DND-41 (cell line): ENCODE results near the gene NPTN.

Source experiments
- EZH2 ChIP-seq: IDR thresholded peaks from 3 replicates; pipeline ENCODE4 v1.6.1; 2012; ENCODE audit warnings: borderline replicate concordance, low read depth, mild to moderate bottlenecking, moderate library complexity, low read length, inconsistent platforms; ENCODE audit not compliant: severe bottlenecking
- TF ChIP-seq, protein P1 (sequence below): IDR thresholded peaks from 2 replicates; pipeline ENCODE4 v1.5.1; 2012; ENCODE audit warnings: borderline replicate concordance, low read length, moderate library complexity, mild to moderate bottlenecking; ENCODE audit not compliant: poor library complexity, severe bottlenecking; ENCODE audit errors: extremely low read depth

- TF ChIP-seq, protein P1, sequence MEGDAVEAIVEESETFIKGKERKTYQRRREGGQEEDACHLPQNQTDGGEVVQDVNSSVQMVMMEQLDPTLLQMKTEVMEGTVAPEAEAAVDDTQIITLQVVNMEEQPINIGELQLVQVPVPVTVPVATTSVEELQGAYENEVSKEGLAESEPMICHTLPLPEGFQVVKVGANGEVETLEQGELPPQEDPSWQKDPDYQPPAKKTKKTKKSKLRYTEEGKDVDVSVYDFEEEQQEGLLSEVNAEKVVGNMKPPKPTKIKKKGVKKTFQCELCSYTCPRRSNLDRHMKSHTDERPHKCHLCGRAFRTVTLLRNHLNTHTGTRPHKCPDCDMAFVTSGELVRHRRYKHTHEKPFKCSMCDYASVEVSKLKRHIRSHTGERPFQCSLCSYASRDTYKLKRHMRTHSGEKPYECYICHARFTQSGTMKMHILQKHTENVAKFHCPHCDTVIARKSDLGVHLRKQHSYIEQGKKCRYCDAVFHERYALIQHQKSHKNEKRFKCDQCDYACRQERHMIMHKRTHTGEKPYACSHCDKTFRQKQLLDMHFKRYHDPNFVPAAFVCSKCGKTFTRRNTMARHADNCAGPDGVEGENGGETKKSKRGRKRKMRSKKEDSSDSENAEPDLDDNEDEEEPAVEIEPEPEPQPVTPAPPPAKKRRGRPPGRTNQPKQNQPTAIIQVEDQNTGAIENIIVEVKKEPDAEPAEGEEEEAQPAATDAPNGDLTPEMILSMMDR, result no peak
- no peak for TF ChIP-seq EZH2
Observed at GRCh38 chr15:73573572-73573971, 59.6 kb downstream of the NPTN start.
